GM12875 (cell line): ENCODE measurements around the gene VWA3B.
"Not testable (repeated sequence)": the region's sequence is repeated elsewhere in the genome, so short reads cannot be mapped to it uniquely, and the experiment has no call there.

Source experiments
- H3K4me3 ChIP-seq: one replicate; pipeline ENCODE4 v1.5.1; 2011; ENCODE audit warnings: low read depth, low read length, control low read depth
- TF ChIP-seq, protein P1 (sequence below): IDR thresholded peaks from 2 replicates; pipeline ENCODE4 v1.5.1; 2011; ENCODE audit warnings: low read depth, mild to moderate bottlenecking, control low read depth, inconsistent platforms, low read length, moderate library complexity, borderline replicate concordance; ENCODE audit not compliant: insufficient read depth

Gene VWA3B

DNA sequence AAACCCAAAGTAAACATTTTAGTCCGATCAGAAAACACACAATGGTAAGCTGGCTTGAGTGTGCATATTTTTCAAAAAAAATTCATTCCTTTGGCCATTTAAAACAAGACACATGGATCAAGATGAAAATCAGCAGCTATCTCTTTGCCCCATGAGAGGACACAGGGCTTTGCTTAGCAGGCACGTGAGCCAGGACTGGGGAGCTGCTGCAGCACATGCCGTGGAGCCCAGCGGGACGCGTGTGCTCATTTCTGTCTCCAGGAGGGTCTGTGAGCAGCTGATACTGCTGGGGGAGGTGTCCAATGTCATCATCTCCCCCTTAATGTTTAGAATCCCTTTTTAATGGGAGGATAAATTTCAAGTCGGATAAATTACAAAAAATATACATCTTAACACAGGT, 209.5 kb downstream of the VWA3B start:
- no peak overlapping the region for H3K4me3 ChIP-seq
- TF ChIP-seq, protein P1, sequence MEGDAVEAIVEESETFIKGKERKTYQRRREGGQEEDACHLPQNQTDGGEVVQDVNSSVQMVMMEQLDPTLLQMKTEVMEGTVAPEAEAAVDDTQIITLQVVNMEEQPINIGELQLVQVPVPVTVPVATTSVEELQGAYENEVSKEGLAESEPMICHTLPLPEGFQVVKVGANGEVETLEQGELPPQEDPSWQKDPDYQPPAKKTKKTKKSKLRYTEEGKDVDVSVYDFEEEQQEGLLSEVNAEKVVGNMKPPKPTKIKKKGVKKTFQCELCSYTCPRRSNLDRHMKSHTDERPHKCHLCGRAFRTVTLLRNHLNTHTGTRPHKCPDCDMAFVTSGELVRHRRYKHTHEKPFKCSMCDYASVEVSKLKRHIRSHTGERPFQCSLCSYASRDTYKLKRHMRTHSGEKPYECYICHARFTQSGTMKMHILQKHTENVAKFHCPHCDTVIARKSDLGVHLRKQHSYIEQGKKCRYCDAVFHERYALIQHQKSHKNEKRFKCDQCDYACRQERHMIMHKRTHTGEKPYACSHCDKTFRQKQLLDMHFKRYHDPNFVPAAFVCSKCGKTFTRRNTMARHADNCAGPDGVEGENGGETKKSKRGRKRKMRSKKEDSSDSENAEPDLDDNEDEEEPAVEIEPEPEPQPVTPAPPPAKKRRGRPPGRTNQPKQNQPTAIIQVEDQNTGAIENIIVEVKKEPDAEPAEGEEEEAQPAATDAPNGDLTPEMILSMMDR, result no peak

DNA sequence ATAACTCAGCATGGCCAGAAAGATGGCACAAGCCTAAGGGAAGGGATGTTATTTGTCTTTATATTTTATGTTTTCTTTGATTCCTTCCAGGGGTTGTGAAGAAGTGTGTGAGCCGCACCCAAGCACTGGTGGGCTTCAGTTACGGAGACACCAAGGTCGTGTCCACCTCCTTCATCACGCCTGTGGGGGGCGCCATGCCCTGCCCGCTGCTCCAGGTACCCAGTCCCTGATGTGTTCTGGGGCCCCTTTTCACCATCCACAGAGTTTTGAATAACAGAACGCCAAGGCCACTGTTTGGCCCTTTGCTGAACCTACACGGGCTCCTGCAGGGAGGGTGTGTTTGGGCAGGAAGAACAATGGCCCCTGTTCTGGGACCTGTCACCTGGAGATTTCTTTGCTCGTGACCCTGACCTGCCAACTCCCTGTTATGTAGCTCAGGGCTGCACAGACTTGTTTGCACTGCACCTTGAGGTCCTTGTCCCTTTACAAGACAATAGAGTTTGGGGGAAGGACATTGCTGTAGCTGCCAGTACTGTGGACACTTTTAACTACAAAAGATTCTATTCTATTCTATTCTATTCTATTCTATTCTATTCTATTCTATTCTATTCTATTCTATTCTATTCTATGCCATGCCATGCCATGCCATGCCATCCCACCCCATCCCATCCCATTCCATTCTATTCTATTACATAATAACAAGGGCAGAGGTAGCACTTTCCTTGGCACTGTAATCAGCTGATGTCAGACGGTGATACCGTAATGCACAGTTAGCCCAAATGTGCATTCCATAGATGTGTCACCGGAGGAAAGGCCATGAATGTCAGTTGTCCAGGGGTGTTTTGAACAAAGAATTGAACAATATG, 211.1 kb downstream of the VWA3B start:
- H3K4me3 ChIP-seq, result no peak overlapping the region
- TF ChIP-seq, protein P1, result 0 out of 2 replicates have a peak, but pooled peaks have one; percentile 19

DNA sequence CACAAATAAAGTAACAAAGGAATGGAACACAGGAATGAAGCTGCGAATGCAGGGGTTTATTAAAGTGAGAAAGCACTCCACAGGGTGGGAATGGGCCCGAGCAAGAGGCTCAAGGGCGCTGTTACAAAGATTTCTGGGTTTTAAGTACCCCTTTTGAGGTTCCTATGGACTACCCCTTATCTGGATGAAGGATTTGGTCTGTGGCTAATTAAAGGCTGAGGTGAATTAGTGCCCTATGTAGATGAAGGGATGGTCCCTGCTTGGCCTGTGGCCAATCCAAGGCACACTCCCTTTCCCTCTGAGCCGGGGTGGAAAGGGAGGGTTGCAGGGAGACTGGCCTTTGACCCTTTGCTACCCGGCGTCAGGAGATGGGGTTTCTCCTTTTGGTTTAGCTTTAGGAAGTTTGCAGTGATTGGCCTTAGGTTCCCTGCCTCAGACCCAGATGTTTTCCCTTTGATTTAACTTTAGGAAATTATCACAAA, 211.8 kb downstream of the VWA3B start:
- TF ChIP-seq, protein P1, result no peak
- no peak overlapping the region for H3K4me3 ChIP-seq

DNA sequence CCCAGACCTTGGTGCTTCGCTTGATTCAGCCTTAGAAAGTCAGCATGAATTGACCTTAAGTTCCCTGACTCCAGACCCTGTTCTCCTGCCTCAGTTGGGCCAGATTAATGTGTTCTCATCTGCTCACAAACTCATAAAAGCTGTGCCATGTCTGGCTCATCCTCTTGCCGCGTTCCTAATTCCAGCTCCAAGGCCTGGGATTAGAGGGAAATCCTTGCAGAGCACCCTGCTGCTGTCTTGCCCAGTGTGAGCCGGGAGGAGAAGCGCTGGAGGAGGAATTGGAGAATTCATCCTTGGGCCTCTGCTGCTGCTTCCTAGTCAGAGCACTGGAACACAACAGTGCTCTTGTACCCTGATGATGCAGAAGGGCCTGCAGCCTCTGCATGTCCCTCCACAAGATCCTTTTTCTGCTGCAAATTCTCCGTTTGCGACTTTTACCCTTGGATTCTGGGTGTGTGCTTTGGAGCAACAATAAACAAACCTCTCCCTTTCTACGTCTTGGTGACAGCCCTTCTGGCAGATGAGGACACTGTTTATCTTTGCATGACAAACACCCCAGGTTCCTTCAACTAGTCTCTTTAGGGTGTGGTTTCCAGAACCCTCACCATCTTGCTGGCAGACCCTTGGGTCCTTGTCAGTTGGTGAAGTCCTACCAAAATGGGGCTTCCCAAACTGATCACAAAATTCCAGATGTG, 212.4 kb downstream of the VWA3B start:
- TF ChIP-seq, protein P1, result no peak
- H3K4me3 ChIP-seq, result no peak overlapping the region

DNA sequence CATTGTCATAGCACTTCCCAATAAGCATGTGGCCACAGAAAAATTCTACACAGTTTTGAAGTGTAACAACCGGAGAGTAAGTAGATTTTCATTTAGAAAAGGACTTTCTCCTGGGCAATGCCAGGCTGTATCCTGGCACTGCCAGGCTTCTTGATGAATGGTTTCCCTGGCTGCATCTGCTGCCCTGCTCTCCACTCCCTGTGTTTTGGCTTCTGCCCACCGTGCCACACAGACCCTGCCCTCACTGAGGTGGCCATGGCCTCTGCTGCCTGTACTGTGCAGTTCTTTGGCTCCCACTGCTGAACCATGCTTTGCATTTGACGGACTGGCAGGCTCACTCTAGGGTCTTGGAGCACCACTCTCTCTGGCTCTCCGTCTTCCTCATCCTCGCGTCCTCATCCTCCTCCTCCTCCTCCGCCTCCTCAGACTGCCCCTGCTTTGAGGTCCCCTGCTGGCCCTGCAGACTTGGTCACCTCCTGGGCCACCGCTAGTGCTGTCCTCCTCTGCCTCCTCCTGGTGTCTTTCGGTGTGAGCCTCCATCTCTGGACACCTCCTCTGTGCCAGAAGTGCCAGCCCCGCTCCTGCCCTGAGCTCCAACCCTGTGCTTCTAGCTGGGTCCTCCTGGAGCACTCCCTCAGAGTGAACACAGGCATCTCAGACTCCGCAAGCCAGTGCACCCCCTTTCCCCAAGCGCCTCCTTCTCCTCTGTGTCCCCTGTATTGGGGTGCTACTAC, 213.3 kb downstream of the VWA3B start:
- TF ChIP-seq, protein P1, result no peak
- H3K4me3 ChIP-seq, result no peak overlapping the region

DNA sequence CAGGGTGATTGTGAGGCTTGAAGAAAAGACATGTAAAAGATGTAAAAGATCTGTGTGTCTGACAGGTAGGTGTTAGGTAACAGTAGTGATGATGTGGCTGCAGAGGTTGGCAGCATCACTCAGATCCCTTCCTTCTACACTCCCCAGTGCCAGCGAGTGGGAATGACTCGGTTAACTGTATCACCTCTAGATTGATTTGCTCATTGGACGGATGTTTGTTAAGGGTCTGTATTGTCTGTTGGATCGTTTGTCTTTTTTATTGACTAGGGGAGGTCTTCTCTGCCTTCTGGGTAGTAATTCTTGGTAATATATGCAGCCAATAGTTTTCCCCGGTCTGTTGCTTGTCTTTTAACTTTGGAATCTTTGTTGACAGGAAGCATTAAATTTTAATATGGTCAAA, 214.5 kb downstream of the VWA3B start:
- H3K4me3 ChIP-seq, result no peak overlapping the region

DNA sequence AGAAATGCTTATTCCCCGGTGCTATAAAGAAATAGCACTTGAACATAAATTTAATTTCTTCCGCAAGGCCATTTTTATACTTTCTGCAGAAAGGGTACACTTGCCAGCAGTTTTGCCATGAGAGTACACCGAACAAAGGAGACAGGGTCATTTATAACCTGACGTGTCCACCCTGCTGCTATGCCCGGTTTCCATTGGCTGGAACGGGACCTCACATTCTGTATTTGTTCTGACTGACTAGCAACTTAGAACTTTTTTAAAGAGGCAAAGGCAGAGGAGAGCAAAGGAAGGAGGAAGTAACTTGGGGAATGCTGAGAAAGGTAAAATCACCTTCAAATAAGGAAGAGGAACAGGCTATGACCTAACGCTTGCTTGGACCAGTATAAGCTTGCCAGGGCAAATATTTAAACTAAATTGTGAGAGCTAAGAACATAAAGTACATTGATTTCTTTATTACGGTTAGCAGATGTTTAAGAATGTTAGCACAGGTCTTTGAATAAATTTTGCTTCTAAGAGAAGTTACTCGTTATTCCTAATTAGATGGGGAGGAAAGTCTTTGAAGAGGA, 220.2 kb downstream of the VWA3B start:
- H3K4me3 ChIP-seq, result not testable (repeated sequence)

More for the DNA sequence above, 214.5 kb downstream of the VWA3B start:
- TF ChIP-seq, protein P1, result no peak
